Measurements from ENCODE around the gene BCL11B.

BCL11B gene

DNA sequence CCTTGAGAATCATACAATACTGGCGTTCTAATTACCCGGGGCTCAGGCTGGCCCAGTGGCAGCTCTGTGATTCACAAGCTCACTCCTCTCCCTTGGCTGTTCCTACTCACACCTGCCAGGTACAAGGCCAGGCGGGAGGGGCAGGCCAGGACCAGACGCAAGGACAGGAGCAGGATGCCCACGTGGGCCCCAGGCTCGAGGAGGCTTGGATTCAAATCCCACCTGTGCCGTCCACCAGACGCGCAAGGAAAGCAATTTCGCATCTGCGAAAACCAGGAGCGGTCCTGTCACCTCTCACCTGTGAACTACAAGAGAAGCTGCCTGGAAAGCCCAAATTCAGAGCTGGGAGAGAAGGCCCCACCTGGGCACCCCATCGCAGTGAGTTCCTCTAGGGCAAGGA is 50.6 kb downstream of the BCL11B start:
- ATAC-seq: no peak
- TF ChIP-seq SNAI2 (CRISPR knock-in tag; IDR thresholded peaks at IDR 0.05) (no peak), CREB5 (CRISPR knock-in tag; IDR thresholded peaks at IDR 0.05; ENCODE audit: low read depth) (no peak), CSDC2 (CRISPR knock-in tag; IDR thresholded peaks at IDR 0.05) (no peak), ISL1 (CRISPR knock-in tag; IDR thresholded peaks at IDR 0.05) (no peak), TOX (CRISPR knock-in tag; IDR thresholded peaks at IDR 0.05; ENCODE audit: borderline replicate concordance) (no peak), ARNTL (CRISPR knock-in tag; IDR thresholded peaks at IDR 0.05; ENCODE audit: borderline replicate concordance, low read depth) (no peak), ZFP3 (CRISPR knock-in tag; IDR thresholded peaks at IDR 0.05) (no peak), BACH2 (CRISPR knock-in tag; IDR thresholded peaks at IDR 0.05; ENCODE audit: borderline replicate concordance) (no peak), TSHZ2 (CRISPR knock-in tag; IDR thresholded peaks at IDR 0.05) (no peak)

DNA sequence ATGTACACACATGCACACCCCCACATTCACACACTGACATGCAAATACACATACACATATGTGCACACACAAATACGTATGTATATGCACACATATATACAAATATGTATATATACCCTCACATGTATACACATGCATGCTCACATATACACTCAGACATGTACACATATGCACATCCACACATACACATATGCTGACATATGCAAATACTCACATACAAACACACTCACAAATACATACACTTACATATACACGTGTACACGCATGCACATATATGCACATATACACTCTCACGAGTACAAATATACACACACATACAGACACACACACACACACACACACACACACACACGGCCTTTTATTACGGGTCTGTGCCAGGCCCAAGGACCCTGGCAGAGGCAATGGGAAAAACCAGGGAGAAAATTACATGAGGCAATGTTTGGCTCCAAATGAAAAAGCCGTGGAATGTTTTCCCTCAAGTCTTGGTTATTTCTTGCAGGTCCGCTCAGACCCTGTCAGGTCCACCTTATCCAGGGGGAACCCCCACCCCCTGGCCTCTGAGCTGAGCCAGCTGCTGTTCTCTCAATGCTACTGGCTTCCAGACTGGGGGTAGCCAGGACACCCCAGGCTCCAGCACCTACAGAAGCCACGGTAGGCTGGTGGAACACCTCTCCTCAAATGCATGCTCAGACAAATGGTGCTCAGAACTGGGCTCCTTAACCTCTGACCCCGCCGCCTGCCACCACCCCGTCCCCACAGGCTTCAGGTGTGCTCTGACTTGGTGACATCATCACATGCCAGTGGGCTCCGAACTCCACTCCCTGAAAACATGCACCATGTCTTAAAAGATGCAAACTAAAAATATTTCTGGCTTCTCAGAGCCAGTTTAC is 54.7 kb downstream of the BCL11B start:
- no peak for TF ChIP-seq CSRNP3 (CRISPR knock-in tag; IDR thresholded peaks at IDR 0.05)
- no peak for TF ChIP-seq ZFP3 (CRISPR knock-in tag; IDR thresholded peaks at IDR 0.05)
- TF ChIP-seq ISL1 (CRISPR knock-in tag; IDR thresholded peaks at IDR 0.05): no peak
- TF ChIP-seq SNAI2 (CRISPR knock-in tag; IDR thresholded peaks at IDR 0.05): no peak
- TF ChIP-seq GLIS3 (CRISPR knock-in tag; IDR thresholded peaks at IDR 0.05): no peak
- no peak for TF ChIP-seq CSDC2 (CRISPR knock-in tag; IDR thresholded peaks at IDR 0.05)
- no peak for TF ChIP-seq TOX (CRISPR knock-in tag; IDR thresholded peaks at IDR 0.05; ENCODE audit: borderline replicate concordance)
- TF ChIP-seq ESRRG (CRISPR knock-in tag; IDR thresholded peaks at IDR 0.05): no peak
- TF ChIP-seq TCF4 (CRISPR knock-in tag; IDR thresholded peaks at IDR 0.05; ENCODE audit: borderline replicate concordance): no peak
- no peak for ATAC-seq

DNA sequence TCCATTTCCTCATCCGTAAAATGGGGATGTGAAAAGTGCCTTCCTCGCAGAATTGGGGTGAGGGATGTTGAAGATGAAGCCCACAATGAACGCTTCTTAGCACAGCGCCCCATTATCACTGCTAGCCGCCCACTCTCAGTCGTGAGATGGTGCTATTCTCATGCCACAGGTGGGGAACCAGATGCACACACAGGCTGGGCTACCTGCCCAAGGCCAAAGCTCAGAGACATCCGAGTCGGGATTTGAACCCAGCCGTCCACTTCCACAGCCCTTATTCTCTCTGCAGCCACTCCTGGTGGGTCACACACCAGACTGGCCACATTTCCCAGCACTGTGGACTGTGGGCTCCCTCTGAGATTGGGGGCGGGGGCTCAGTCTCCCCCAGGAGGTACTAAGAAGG is 55.8 kb downstream of the BCL11B start:
- no peak for TF ChIP-seq SNAI2 (CRISPR knock-in tag; IDR thresholded peaks at IDR 0.05)
- TF ChIP-seq BACH2 (CRISPR knock-in tag; IDR thresholded peaks at IDR 0.05; ENCODE audit: borderline replicate concordance): no peak
- TF ChIP-seq, protein P1, sequence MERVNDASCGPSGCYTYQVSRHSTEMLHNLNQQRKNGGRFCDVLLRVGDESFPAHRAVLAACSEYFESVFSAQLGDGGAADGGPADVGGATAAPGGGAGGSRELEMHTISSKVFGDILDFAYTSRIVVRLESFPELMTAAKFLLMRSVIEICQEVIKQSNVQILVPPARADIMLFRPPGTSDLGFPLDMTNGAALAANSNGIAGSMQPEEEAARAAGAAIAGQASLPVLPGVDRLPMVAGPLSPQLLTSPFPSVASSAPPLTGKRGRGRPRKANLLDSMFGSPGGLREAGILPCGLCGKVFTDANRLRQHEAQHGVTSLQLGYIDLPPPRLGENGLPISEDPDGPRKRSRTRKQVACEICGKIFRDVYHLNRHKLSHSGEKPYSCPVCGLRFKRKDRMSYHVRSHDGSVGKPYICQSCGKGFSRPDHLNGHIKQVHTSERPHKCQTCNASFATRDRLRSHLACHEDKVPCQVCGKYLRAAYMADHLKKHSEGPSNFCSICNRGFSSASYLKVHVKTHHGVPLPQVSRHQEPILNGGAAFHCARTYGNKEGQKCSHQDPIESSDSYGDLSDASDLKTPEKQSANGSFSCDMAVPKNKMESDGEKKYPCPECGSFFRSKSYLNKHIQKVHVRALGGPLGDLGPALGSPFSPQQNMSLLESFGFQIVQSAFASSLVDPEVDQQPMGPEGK (CRISPR knock-in tag; IDR thresholded peaks at IDR 0.05; ENCODE audit: borderline replicate concordance): no peak
- no peak for TF ChIP-seq TSHZ2 (CRISPR knock-in tag; IDR thresholded peaks at IDR 0.05)
- no peak for TF ChIP-seq CSDC2 (CRISPR knock-in tag; IDR thresholded peaks at IDR 0.05)
- TF ChIP-seq GLIS3 (CRISPR knock-in tag; IDR thresholded peaks at IDR 0.05): no peak
- no peak for TF ChIP-seq TOX (CRISPR knock-in tag; IDR thresholded peaks at IDR 0.05; ENCODE audit: borderline replicate concordance)
- no peak for TF ChIP-seq OSR1 (CRISPR knock-in tag; IDR thresholded peaks at IDR 0.05)
- no peak for TF ChIP-seq ZC3H10 (CRISPR knock-in tag; IDR thresholded peaks at IDR 0.05)
- TF ChIP-seq ESRRG (CRISPR knock-in tag; IDR thresholded peaks at IDR 0.05): no peak
- TF ChIP-seq ISL1 (CRISPR knock-in tag; IDR thresholded peaks at IDR 0.05): no peak
- no peak for TF ChIP-seq ZNF70 (CRISPR knock-in tag; IDR thresholded peaks at IDR 0.05)
- TF ChIP-seq ZFP30 (CRISPR knock-in tag; IDR thresholded peaks at IDR 0.05): no peak
- TF ChIP-seq RARB (CRISPR knock-in tag; IDR thresholded peaks at IDR 0.05): no peak
- TF ChIP-seq CSRNP3 (CRISPR knock-in tag; IDR thresholded peaks at IDR 0.05): no peak
- TF ChIP-seq PPARA (CRISPR knock-in tag; IDR thresholded peaks at IDR 0.05; ENCODE audit: borderline replicate concordance): no peak
- ATAC-seq: no peak
